Measurements from ENCODE around the gene DENND2D. TPM values are rescaled to one million over a fixed set of nuclear protein-coding genes. Genes with fewer than 3 reads are reported as not detected.

DENND2D gene
- total and polyA plus RNA-seq, 10 of the 15 experiments (the other 5 are each of a cell fraction or from before 2014, with no cell fraction given) = 149 to 375 (median 172) TPM

DNA sequence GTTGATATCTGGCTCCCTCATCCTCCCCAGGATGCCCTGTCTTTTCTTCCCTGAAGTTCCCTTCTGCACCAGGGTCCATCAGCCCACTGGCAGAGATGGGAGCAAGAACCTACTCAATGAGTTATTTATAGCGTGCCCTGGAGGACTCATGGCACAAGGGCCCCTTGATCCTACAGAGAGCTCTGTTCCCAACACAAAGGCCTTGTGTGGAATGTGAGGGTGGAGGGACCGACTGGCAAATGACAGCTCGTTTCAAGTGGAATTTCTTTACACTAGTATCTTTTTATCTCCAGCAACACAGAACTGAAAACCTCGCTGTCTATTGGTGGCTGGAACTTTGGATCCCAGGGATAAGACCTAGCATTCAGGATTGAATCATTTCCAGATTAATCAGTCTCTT is 49.5 kb upstream of the DENND2D start:
- no TSS peak for BruUV-seq (replicated peaks)
- CTCF ChIA-PET = no interaction called here
- ATAC-seq = no peak
- Histone ChIP-seq H3K9me3 (replicated peaks; ENCODE audit: control insufficient read depth, insufficient read depth, low read length) (no peaks in the 10 kb centered on the region), H3K79me2 (ENCODE audit: control insufficient read depth, insufficient read depth, low read length) (no peaks in the 10 kb centered on the region), H3K27ac (ENCODE audit: control insufficient read depth, insufficient read depth) (no peak overlapping the region), H3K4me2 (ENCODE audit: control insufficient read depth, insufficient read depth) (no peak overlapping the region), H3K4me1 (ENCODE audit: control insufficient read depth, insufficient read depth, low read length) (no peaks in the 10 kb centered on the region), H4K20me1 (ENCODE audit: control insufficient read depth, insufficient read depth) (no peaks in the 10 kb centered on the region), H2AFZ (ENCODE audit: control insufficient read depth, low read depth, low read length) (no peak overlapping the region), H3K9ac (ENCODE audit: control insufficient read depth, insufficient read depth, low read length) (no peak overlapping the region), H3K27me3 (replicated peaks in 1 of 2; ENCODE audit: control insufficient read depth in 2 of 2, insufficient read depth in 2 of 2, low read length in 1 of 2) (no peaks in the 10 kb centered on the region; a peak in 1 of 4 replicates), H3K36me3 (ENCODE audit: control insufficient read depth in 2 of 2, insufficient read depth in 2 of 2, low read length in 1 of 2) (no peaks in the 10 kb centered on the region), H3K4me3 (no peak overlapping the region)
- WGBS (ENCODE audit: insufficient coverage, insufficient replicate concordance, low lambda C conversion rate, missing lambda C conversion rate) = 37% methylated on average over 4 of the region's 4 CpGs
- TF ChIP-seq FOS (IDR thresholded peaks at IDR 0.05; ENCODE audit: borderline replicate concordance, extremely low read depth, insufficient read length) (no peak), KDM1A (IDR thresholded peaks at IDR 0.05; ENCODE audit: borderline replicate concordance) (no peak), SPI1 (IDR thresholded peaks at IDR 0.05; ENCODE audit: borderline replicate concordance, insufficient read depth, low read depth, low read length) (no peak), SREBF2 (IDR thresholded peaks at IDR 0.05; ENCODE audit: low read length) (no peak), MTA2 (IDR thresholded peaks at IDR 0.05; ENCODE audit: low read depth) (no peak)
- SMC1A ChIA-PET (ENCODE audit: uncharacterized antibody, unreplicated experiment) = interaction anchor here (0.9 to 2.3 kb wide), 7 partner anchors 8 to 150 kb away, joined by 3 to 8 read pairs (median 3); no protein-coding TSS in a partner anchor
- POLR2A ChIA-PET = no interaction called here
- intact Hi-C loops (cut with micrococcal nuclease; ENCODE audit: unreplicated experiment) = no loop called here
- DNase-seq (ENCODE audit: low read depth, low spot score) = no peak
- RAD21 ChIA-PET (ENCODE audit: unreplicated experiment) = no interaction called here
- in situ Hi-C loops (cut with MboI) = no loop called here
- FAIRE-seq = no peak

DNA sequence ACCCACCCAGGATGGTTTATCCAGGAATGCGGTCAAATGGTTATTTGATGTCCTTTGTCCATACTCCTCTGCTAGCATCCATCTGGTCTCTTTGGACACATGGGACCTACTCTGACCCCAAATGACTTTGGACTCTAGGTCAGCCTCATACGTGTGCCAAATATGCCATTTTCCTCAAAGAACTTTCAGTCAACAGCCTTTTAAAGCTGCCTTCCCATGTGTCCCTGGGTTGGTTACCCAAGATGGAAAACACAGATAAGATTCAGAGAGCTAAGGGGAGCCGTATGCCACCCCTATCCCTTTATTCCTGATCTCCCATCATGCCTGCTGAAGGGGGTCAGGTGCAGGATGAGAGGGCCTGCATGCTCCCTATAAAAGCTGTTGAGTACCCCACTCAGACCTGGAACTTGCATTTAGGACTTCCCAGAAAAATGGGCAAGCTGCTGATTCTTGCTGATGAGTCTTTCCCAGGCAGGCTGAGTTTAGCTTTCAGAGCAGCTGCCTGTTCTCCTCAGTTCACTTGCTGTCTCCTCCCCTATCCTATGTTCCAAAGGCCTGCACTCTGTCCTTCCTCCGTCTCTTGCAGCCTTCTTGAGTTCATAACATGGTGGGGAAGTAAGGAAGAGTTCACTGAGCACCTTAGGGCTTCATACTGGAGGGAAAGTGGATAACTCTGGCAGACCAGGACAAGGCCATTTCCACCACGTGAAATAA is 46.8 kb upstream of the DENND2D start:
- no peaks in the 10 kb centered on the region for H3K4me1 ChIP-seq (ENCODE audit: control insufficient read depth, insufficient read depth, low read length)
- no peaks in the 10 kb centered on the region for H3K9me3 ChIP-seq (replicated peaks; ENCODE audit: control insufficient read depth, insufficient read depth, low read length)
- no peak overlapping the region for H2AFZ ChIP-seq (ENCODE audit: control insufficient read depth, low read depth, low read length)
- no peak for DNase-seq (ENCODE audit: low read depth, low spot score)
- no peaks in the 10 kb centered on the region; a peak in 1 of 4 replicates for H3K27me3 ChIP-seq (replicated peaks in 1 of 2; ENCODE audit: control insufficient read depth in 2 of 2, insufficient read depth in 2 of 2, low read length in 1 of 2)
- intact Hi-C loops (cut with micrococcal nuclease; ENCODE audit: unreplicated experiment) (no loop called here), in situ Hi-C loops (cut with MboI) (no loop called here)
- ChIA-PET SMC1A (ENCODE audit: uncharacterized antibody, unreplicated experiment) (interaction anchor here (1.2 kb wide), 1 partner anchor 153 kb away, joined by 3 read pairs; no protein-coding TSS in a partner anchor), POLR2A (interaction anchor here (0.6 kb wide), 1 partner anchor 120 kb away, joined by 4 read pairs; no protein-coding TSS in a partner anchor), CTCF (no interaction called here), RAD21 (ENCODE audit: unreplicated experiment) (no interaction called here)
- no peak overlapping the region for H3K9ac ChIP-seq (ENCODE audit: control insufficient read depth, insufficient read depth, low read length)
- no peaks in the 10 kb centered on the region for H3K79me2 ChIP-seq (ENCODE audit: control insufficient read depth, insufficient read depth, low read length)
- FAIRE-seq = no peak
- no peak overlapping the region for H3K4me2 ChIP-seq (ENCODE audit: control insufficient read depth, insufficient read depth)
- no peak overlapping the region for H3K4me3 ChIP-seq
- WGBS (ENCODE audit: insufficient coverage, insufficient replicate concordance, low lambda C conversion rate, missing lambda C conversion rate) = 75% methylated on average over 5 of the region's 5 CpGs
- no peak overlapping the region for H3K27ac ChIP-seq (ENCODE audit: control insufficient read depth, insufficient read depth)
- no peaks in the 10 kb centered on the region for H4K20me1 ChIP-seq (ENCODE audit: control insufficient read depth, insufficient read depth)
- ATAC-seq = no peak
- no TSS peak for BruUV-seq (replicated peaks)
- no peaks in the 10 kb centered on the region for H3K36me3 ChIP-seq (ENCODE audit: control insufficient read depth in 2 of 2, insufficient read depth in 2 of 2, low read length in 1 of 2)
- TF ChIP-seq, protein P1, sequence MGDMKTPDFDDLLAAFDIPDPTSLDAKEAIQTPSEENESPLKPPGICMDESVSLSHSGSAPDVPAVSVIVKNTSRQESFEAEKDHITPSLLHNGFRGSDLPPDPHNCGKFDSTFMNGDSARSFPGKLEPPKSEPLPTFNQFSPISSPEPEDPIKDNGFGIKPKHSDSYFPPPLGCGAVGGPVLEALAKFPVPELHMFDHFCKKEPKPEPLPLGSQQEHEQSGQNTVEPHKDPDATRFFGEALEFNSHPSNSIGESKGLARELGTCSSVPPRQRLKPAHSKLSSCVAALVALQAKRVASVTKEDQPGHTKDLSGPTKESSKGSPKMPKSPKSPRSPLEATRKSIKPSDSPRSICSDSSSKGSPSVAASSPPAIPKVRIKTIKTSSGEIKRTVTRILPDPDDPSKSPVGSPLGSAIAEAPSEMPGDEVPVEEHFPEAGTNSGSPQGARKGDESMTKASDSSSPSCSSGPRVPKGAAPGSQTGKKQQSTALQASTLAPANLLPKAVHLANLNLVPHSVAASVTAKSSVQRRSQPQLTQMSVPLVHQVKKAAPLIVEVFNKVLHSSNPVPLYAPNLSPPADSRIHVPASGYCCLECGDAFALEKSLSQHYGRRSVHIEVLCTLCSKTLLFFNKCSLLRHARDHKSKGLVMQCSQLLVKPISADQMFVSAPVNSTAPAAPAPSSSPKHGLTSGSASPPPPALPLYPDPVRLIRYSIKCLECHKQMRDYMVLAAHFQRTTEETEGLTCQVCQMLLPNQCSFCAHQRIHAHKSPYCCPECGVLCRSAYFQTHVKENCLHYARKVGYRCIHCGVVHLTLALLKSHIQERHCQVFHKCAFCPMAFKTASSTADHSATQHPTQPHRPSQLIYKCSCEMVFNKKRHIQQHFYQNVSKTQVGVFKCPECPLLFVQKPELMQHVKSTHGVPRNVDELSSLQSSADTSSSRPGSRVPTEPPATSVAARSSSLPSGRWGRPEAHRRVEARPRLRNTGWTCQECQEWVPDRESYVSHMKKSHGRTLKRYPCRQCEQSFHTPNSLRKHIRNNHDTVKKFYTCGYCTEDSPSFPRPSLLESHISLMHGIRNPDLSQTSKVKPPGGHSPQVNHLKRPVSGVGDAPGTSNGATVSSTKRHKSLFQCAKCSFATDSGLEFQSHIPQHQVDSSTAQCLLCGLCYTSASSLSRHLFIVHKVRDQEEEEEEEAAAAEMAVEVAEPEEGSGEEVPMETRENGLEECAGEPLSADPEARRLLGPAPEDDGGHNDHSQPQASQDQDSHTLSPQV (IDR thresholded peaks at IDR 0.05) = no peak
- TF ChIP-seq, protein P2, sequence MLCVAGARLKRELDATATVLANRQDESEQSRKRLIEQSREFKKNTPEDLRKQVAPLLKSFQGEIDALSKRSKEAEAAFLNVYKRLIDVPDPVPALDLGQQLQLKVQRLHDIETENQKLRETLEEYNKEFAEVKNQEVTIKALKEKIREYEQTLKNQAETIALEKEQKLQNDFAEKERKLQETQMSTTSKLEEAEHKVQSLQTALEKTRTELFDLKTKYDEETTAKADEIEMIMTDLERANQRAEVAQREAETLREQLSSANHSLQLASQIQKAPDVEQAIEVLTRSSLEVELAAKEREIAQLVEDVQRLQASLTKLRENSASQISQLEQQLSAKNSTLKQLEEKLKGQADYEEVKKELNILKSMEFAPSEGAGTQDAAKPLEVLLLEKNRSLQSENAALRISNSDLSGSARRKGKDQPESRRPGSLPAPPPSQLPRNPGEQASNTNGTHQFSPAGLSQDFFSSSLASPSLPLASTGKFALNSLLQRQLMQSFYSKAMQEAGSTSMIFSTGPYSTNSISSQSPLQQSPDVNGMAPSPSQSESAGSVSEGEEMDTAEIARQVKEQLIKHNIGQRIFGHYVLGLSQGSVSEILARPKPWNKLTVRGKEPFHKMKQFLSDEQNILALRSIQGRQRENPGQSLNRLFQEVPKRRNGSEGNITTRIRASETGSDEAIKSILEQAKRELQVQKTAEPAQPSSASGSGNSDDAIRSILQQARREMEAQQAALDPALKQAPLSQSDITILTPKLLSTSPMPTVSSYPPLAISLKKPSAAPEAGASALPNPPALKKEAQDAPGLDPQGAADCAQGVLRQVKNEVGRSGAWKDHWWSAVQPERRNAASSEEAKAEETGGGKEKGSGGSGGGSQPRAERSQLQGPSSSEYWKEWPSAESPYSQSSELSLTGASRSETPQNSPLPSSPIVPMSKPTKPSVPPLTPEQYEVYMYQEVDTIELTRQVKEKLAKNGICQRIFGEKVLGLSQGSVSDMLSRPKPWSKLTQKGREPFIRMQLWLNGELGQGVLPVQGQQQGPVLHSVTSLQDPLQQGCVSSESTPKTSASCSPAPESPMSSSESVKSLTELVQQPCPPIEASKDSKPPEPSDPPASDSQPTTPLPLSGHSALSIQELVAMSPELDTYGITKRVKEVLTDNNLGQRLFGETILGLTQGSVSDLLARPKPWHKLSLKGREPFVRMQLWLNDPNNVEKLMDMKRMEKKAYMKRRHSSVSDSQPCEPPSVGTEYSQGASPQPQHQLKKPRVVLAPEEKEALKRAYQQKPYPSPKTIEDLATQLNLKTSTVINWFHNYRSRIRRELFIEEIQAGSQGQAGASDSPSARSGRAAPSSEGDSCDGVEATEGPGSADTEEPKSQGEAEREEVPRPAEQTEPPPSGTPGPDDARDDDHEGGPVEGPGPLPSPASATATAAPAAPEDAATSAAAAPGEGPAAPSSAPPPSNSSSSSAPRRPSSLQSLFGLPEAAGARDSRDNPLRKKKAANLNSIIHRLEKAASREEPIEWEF (IDR thresholded peaks at IDR 0.05; ENCODE audit: insufficient replicate concordance, low read depth, low read length) = no peak
